Erythroblast (primary cell): ENCODE data around the gene EML1.

Source experiments
- GATA1 ChIP-seq: IDR thresholded peaks from 2 replicates; pipeline ENCODE4 v1.6.1; 2011; ENCODE audit warnings: low read depth, mild to moderate bottlenecking, control low read depth, low read length, moderate library complexity
- POLR2A ChIP-seq: IDR thresholded peaks from 2 replicates; pipeline ENCODE4 v1.6.1; 2011; ENCODE audit warnings: mild to moderate bottlenecking, low read length

DNA sequence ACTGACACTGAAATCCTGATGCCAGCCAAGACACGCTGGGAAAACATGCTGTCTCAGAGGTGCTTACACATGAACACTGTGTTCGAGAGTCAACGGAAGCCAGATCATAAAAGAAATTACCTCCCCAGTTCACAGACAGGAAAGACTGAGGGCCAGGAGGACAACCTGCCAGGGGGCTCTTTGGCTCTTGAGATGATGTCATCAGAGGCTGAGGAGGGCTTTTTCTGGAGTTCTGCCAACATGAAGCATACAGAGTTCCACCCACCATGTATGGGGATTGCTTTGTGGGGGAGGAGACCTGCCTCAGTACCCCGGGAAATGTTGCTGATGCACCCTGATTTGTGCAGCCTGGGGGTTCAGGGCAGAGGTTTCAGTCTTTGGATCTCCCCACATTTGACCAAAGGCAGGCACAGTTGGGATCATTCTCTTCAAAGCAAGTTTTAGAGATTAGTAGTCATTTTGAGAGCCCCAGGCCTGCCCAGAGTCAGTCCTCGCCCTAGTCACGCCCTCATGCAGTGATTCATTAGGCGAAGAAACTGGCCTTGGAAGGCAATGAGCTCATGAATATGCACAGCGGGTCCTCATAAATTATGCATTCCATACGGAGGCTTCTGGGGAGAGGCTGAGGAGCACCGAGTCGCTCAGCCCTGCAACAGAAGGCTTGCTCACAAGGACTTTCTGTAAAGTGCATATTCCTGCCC, 34.9 kb upstream of the EML1 start:
- no peak for TF ChIP-seq POLR2A
- TF ChIP-seq GATA1: no peak
